ENCODE data around the gene GPR42. TPM values are rescaled to one million over a fixed set of nuclear protein-coding genes. Genes with fewer than 3 reads are reported as not detected.

Gene GPR42
- total RNA-seq, 1 experiment from 2014 or later: not detected

- no peak for TF ChIP-seq YY1 (IDR thresholded peaks at IDR 0.05; ENCODE audit: extremely low read depth, insufficient replicate concordance, low read depth, low read length)
Measured at GRCh38 chr19:35381318-35381717, 10.4 kb downstream of the GPR42 start (continued).

- CTCF ChIA-PET: no interaction called here
- no peak for ATAC-seq
- Histone ChIP-seq H3K79me2 (ENCODE audit: insufficient read depth, low read length) (no peaks in the 10 kb centered on the region), H3K36me3 (ENCODE audit: control insufficient read depth in 1 of 2, insufficient read depth in 2 of 2, low read length in 2 of 2) (no peaks in the 10 kb centered on the region), H3K4me1 (ENCODE audit: control insufficient read depth in 1 of 2, insufficient read depth in 2 of 2, low read length in 2 of 2) (no peaks in the 10 kb centered on the region), H4K20me1 (ENCODE audit: insufficient read depth) (no peaks in the 10 kb centered on the region), H3K9me2 (ENCODE audit: insufficient read depth) (no peaks in the 10 kb centered on the region), H3K27ac (ENCODE audit: low read depth, low read length) (no peak overlapping the region), H3K9ac (ENCODE audit: low read length) (no peak overlapping the region), H2AFZ (ENCODE audit: low read depth, low read length, poor library complexity, severe bottlenecking) (no peak overlapping the region), H3K27me3 (ENCODE audit: insufficient read depth, low read length) (no peaks in the 10 kb centered on the region; the same call in 1 of the 2 replicates), H3K4me3 (replicated peaks in 1 of 2; ENCODE audit: low read depth in 1 of 2, low read length in 2 of 2) (no peak overlapping the region), H3K9me3 (ENCODE audit: control insufficient read depth in 1 of 2, insufficient read depth in 1 of 2, low read depth in 1 of 2, low read length in 2 of 2) (peaks cover 4 to 7% of the 10 kb centered on the region in 2 experiments; a peak in 2 of 4 replicates), H3K4me2 (ENCODE audit: low read length) (no peak overlapping the region)
- POLR2A ChIA-PET: no interaction called here
- DNase-seq (ENCODE audit: low read depth, low spot score): no peak
- no peak for TF ChIP-seq ZNF274 (IDR thresholded peaks at IDR 0.05; ENCODE audit: low read depth, low read length)
- TF ChIP-seq EGR1 (IDR thresholded peaks at IDR 0.05; ENCODE audit: low read depth): no peak
- no peak for TF ChIP-seq CBX3 (IDR thresholded peaks at IDR 0.05; ENCODE audit: low read depth)
- TF ChIP-seq ZFX (IDR thresholded peaks at IDR 0.05): no peak
- TF ChIP-seq TCF7L2 (IDR thresholded peaks at IDR 0.05; ENCODE audit: borderline replicate concordance, extremely low read depth, insufficient read depth, insufficient read length): no peak
- no peak for TF ChIP-seq REST (IDR thresholded peaks at IDR 0.05; ENCODE audit: low read depth)
- no peak for TF ChIP-seq SP1 (IDR thresholded peaks at IDR 0.05; ENCODE audit: low read depth)
- TF ChIP-seq SRF (IDR thresholded peaks at IDR 0.05; ENCODE audit: low read depth): no peak
- no peak for TF ChIP-seq EZH2phosphoT487 (IDR thresholded peaks at IDR 0.05; ENCODE audit: borderline replicate concordance)
- TF ChIP-seq CEBPB (IDR thresholded peaks at IDR 0.05; ENCODE audit: low read depth): no peak
- TF ChIP-seq YY1 (IDR thresholded peaks at IDR 0.05; ENCODE audit: extremely low read depth, insufficient replicate concordance, low read depth, low read length): no peak
- BruUV-seq (replicated peaks): no TSS peak
- intact Hi-C loops (cut with micrococcal nuclease): no loop called here
- RAD21 ChIA-PET (ENCODE audit: low non-redundant PET in 1 of 2, low total read pairs in 2 of 2, uncharacterized antibody in 2 of 2, unreplicated experiment in 2 of 2): no interaction called here
Measured at GRCh38 chr19:35381926-35382325, 11.1 kb downstream of the GPR42 start.
